Measurements from ENCODE around the gene CTR9.

- TF ChIP-seq MAFK (IDR thresholded peaks at IDR 0.05; ENCODE audit: low read depth, low read length) (no peak), PHF8 (conservative IDR thresholded peaks at IDR 0.05; ENCODE audit: low read depth, low read length) (no peak), CTCF (IDR thresholded peaks at IDR 0.05; ENCODE audit: control extremely low read depth in 1 of 3, insufficient read depth in 1 of 3, low read depth in 1 of 3, low read length in 3 of 3) (no peak), ATF2 (IDR thresholded peaks at IDR 0.05; ENCODE audit: low read length) (no peak), JUND (IDR thresholded peaks at IDR 0.05; ENCODE audit: low read length) (no peak)
These were observed 10.1 kb downstream of the CTR9 start for GRCh38 chr11:10761085-10761698.

Data from H1 (cell line).